ENCODE data around the gene GSTO2. TPM values are rescaled to one million over a fixed set of nuclear protein-coding genes. Genes with fewer than 3 reads are reported as not detected.

Gene GSTO2
- total RNA-seq, 2 experiments from 2014 or later = 0.77 to 1.2 TPM

DNA sequence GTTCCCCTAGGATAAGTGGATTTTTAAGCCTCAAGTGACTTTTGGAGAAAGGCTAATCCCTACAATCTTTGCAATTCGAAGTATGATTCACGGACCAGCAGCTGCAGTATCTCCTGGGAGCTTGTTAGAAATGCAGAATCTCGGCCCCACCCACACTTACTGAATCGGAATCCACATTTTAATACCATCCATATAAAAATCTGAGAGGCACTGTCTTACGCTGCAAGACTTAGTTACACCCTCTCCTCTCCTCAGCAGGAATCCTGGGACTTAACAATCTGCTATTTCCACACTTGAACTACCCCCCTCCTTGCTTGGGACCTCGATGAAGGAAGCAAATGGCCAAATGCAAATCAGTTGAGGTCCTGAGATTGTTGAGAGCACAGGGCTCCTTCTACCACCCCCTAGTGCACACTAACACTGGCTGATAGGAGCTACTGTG, 48.3 kb downstream of the GSTO2 start:
- Mint-ChIP-seq H3K4me3 (no peak overlapping the region), H3K4me1 (ENCODE audit: low read depth) (peaks cover 60% of the 10 kb centered on the region), H3K27me3 (no peaks in the 10 kb centered on the region), H3K9me3 (no peaks in the 10 kb centered on the region), H3K36me3 (ENCODE audit: low read depth) (peaks cover 55% of the 10 kb centered on the region), H3K27ac (peak overlapping the region; percentile 73)
- POLR2A ChIA-PET = no interaction called here
- Histone ChIP-seq H3K4me3 (ENCODE audit: low read length) (no peak overlapping the region), H3K27me3 (ENCODE audit: control insufficient read depth in 1 of 2, insufficient read depth in 2 of 2, low read length in 2 of 2) (no peaks in the 10 kb centered on the region), H3K4me1 (ENCODE audit: insufficient read depth, low read length) (peaks cover 44% of the 10 kb centered on the region), H3K27ac (ENCODE audit: low read depth in 1 of 2, low read length in 2 of 2) (no peak overlapping the region), H3K36me3 (ENCODE audit: insufficient read depth, low read length) (peaks cover 58% of the 10 kb centered on the region), H3K9me3 (ENCODE audit: control insufficient read depth in 1 of 2, insufficient read depth in 1 of 2, low read length in 2 of 2) (no peaks in the 10 kb centered on the region)
- ATAC-seq (ENCODE audit: poor library complexity) = no peak
- TF ChIP-seq, protein P1, sequence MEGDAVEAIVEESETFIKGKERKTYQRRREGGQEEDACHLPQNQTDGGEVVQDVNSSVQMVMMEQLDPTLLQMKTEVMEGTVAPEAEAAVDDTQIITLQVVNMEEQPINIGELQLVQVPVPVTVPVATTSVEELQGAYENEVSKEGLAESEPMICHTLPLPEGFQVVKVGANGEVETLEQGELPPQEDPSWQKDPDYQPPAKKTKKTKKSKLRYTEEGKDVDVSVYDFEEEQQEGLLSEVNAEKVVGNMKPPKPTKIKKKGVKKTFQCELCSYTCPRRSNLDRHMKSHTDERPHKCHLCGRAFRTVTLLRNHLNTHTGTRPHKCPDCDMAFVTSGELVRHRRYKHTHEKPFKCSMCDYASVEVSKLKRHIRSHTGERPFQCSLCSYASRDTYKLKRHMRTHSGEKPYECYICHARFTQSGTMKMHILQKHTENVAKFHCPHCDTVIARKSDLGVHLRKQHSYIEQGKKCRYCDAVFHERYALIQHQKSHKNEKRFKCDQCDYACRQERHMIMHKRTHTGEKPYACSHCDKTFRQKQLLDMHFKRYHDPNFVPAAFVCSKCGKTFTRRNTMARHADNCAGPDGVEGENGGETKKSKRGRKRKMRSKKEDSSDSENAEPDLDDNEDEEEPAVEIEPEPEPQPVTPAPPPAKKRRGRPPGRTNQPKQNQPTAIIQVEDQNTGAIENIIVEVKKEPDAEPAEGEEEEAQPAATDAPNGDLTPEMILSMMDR (IDR thresholded peaks at IDR 0.05) = no peak
- CTCF ChIA-PET = interaction anchor here (0.9 kb wide), 1 partner anchor 12 kb away, joined by 3 read pairs; no protein-coding TSS in a partner anchor
- no peak for DNase-seq
- intact Hi-C loops (cut with DNase I, micrococcal nuclease) = no loop called here

DNA sequence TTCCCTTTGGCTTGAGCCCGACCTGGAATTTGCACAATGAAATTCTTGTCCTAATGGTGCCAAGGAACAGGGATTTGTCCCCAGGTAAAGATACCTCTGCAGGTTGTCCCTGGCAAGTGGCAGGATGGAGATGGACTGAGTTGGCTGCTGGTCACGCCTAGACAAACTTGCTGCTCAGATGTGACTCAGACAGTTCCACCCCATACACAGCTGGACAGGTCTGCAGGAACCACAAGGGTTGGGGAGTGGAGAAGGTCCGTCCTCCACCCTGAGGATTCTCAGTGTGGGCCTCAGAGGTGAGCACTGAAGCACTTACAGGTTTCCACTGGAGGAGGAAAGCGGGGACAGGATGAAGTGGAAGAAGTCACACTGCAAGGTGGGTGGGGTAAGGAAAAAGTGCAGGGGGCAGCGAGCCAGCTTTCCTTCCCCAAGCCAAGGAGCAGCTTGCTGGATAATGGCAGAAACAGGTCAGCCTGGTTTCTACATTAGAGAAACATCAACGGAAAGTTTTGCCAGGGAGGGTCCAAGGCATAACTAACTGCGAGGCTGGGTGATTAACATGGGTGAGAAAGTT, 48.8 kb downstream of the GSTO2 start:
- Mint-ChIP-seq H3K4me1 (ENCODE audit: low read depth) (peaks cover 61% of the 10 kb centered on the region), H3K27me3 (no peaks in the 10 kb centered on the region), H3K27ac (peak overlapping the region; percentile 62), H3K36me3 (ENCODE audit: low read depth) (peaks cover 49% of the 10 kb centered on the region), H3K9me3 (no peaks in the 10 kb centered on the region), H3K4me3 (peak overlapping the region; percentile 6)
- Histone ChIP-seq H3K9me3 (ENCODE audit: control insufficient read depth in 1 of 2, insufficient read depth in 1 of 2, low read length in 2 of 2) (no peaks in the 10 kb centered on the region), H3K36me3 (ENCODE audit: insufficient read depth, low read length) (peaks cover 53% of the 10 kb centered on the region), H3K27ac (ENCODE audit: low read depth in 1 of 2, low read length in 2 of 2) (no peak overlapping the region), H3K27me3 (ENCODE audit: control insufficient read depth in 1 of 2, insufficient read depth in 2 of 2, low read length in 2 of 2) (no peaks in the 10 kb centered on the region), H3K4me3 (ENCODE audit: low read length) (no peak overlapping the region), H3K4me1 (ENCODE audit: insufficient read depth, low read length) (peaks cover 49% of the 10 kb centered on the region)
- ATAC-seq (ENCODE audit: poor library complexity) (no peak), DNase-seq (no peak)
- intact Hi-C loops (cut with DNase I, micrococcal nuclease) = no loop called here
- CTCF ChIA-PET = interaction anchor here (0.9 kb wide), 1 partner anchor 12 kb away, joined by 3 read pairs; no protein-coding TSS in a partner anchor
- POLR2A ChIA-PET = interaction anchor here (1.2 kb wide), 1 partner anchor 18 kb away, joined by 3 read pairs; no protein-coding TSS in a partner anchor
- TF ChIP-seq, protein P1 (IDR thresholded peaks at IDR 0.05) = no peak

DNA sequence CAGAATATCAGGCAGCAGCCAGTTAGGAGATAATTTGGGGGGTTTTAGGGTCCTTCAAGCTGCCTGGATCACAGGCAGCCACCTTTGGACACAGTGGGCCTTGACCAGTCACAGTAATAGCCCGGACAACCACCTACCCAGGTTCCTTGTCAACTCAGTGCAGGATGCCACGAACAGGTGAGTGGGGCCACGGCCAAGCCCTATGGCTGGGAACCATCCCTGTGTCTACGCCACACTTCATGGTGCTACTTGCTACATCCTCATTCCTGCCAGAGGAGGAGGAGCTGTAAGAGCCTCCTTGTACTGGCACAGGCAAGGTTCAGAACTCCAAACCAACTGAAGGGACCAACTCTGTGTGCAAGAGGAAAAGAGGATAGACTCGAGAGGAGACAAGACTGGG, 49.3 kb downstream of the GSTO2 start:
- Mint-ChIP-seq H3K4me1 (ENCODE audit: low read depth) (peaks cover 66% of the 10 kb centered on the region), H3K9me3 (no peaks in the 10 kb centered on the region), H3K36me3 (ENCODE audit: low read depth) (peaks cover 44% of the 10 kb centered on the region), H3K4me3 (no peak overlapping the region), H3K27me3 (no peaks in the 10 kb centered on the region), H3K27ac (peak overlapping the region; percentile 62)
- intact Hi-C loops (cut with DNase I, micrococcal nuclease) = no loop called here
- H3K4me3 ChIP-seq (ENCODE audit: low read length) = no peak overlapping the region
- H3K9me3 ChIP-seq (ENCODE audit: control insufficient read depth in 1 of 2, insufficient read depth in 1 of 2, low read length in 2 of 2) = no peaks in the 10 kb centered on the region
- H3K27me3 ChIP-seq (ENCODE audit: control insufficient read depth in 1 of 2, insufficient read depth in 2 of 2, low read length in 2 of 2) = no peaks in the 10 kb centered on the region
- POLR2A ChIA-PET = interaction anchor here (1.2 kb wide), 1 partner anchor 18 kb away, joined by 3 read pairs; no protein-coding TSS in a partner anchor
- peaks cover 47% of the 10 kb centered on the region for H3K36me3 ChIP-seq (ENCODE audit: insufficient read depth, low read length)
- no peak overlapping the region for H3K27ac ChIP-seq (ENCODE audit: low read depth in 1 of 2, low read length in 2 of 2)
- DNase-seq (no peak), ATAC-seq (ENCODE audit: poor library complexity) (no peak)
- CTCF ChIA-PET = no interaction called here
- TF ChIP-seq, protein P1 (IDR thresholded peaks at IDR 0.05) = no peak
- H3K4me1 ChIP-seq (ENCODE audit: insufficient read depth, low read length) = peaks cover 54% of the 10 kb centered on the region

All from CD4-positive, alpha-beta T cell (primary cell).